Measurements from ENCODE around the gene SNX9.
A peak's percentile ranks its signal among the peaks of the same experiment; 100 is the strongest.
"Not testable (repeated sequence)": the region's sequence is repeated elsewhere in the genome, so short reads cannot be mapped to it uniquely, and the experiment has no call there.

SNX9 gene

DNA sequence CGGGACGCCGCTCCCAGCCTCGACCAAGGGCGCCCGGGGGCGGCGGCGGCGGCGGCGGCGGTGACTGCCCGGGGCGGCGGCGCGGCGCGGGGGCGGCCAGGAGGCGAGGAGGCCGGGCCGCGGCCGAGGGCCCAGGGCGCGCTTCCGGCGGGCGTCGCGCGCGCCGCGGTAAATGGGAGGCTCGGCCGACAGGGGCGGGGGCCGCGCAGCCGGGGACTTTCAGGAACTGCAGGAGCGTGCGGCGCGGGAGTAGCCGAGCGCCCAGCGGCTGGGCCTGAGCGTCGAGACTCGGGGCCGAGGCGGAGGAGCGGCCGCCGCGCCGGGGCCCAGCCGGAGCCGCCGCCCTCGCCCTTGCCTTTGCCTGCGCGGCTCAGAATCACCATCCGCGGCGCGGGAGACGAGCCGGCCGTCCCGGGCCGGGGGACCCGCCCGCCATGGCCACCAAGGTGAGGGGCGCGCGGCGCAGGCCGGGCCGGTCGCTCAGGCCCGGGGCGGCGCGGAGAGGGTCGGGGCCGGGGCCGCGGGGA is at the start of gene SNX9:
Gene SNX9 (plus strand): TSS at position 246 of the 527 bp plus-strand sequence. CDS start 189 bp downstream, at position 435.
- DNase-seq = peak; percentile 84

DNA sequence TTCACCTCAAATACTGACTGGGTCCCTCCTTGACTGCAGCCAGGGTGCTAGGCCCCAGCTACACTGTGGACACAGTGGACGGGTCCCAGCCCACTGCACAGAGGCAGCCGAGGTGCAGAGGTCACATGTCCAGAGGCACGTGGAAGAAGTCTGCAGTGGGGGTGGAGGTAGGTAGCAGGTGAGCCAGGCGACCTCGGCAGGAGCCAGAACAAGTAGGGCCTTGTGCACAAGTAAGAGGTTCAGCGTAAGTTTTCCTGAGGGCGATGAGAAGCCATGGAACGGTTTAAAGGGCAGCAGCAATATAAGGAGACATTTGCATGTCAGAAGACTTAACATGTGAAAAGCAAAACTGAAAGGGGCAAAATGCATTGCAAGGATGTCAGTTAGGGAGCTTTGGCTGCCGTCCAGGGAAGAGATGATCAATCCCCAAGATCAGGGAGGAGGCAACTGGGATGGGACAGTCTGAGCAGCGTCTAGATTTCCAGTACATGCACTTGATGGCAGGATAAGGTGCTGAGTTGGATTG is 49.7 kb upstream of the SNX9 start:
- peak; percentile 38 for DNase-seq

DNA sequence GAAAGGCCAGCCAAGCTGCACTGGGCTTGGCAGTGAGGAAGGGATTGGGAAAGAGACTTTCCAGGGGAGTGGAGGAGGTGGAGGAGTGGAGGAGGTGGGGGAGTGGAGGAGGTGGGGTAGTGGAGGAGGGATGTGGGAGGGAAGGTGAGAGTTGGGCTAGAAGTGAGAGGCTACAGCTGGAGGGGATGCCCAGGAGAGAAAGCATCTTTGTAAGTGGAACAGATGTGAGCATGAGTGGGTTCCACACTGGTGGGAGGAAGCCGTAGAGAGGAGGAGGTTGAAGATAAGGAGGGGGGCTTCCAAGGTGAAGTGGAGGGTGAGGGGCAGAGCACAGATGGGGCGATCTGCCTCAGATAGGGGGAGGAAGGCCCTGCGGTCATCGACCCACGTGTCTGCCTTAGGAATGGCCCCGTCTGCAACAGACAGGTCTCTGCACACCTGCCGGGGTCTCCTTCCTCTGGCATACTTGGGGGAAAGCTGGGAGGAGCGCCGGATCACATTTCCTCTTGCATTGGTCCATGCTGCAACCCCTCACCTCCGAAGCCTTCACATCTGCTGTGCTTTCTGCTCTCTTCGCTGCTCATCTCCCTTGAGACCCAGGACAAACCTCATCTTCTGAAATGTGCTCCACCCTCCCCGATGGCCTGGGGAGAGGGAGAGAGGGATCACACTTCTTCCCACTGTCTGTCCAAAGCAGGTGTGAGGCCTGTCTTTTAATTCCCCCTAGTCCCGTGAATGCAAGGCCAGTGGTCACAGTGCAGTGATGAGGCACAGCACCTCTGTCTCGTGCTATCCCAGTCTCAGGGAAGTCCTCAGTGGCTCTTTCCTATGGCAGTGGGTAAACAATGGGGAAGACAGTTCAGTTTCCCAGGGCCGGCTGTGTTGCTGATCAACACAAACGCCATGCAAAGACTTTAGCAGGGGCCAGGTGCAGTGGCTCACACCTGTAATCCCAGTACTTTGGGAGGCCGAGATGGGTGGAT is 48.6 kb upstream of the SNX9 start:
- no peak for DNase-seq

DNA sequence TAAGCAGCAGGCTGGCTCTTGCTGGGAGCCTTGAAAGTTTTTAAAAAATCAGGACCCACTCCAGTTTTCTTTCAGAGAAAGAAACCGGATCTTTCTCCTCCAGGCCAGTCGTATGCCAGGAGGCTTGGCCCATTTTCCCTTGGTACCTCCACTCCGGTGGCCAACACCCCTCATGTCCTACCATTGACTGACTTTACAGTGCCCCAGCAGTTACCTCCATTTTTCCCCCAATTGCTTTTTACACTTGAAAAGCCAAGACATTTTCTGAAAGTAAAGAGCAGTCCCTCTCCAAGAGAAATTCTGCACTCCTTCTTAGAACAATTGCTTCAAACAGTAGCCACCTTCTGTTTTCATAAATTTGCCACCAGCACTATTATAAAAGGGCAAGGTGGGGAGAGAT is 47.7 kb upstream of the SNX9 start:
- DNase-seq = no peak

DNA sequence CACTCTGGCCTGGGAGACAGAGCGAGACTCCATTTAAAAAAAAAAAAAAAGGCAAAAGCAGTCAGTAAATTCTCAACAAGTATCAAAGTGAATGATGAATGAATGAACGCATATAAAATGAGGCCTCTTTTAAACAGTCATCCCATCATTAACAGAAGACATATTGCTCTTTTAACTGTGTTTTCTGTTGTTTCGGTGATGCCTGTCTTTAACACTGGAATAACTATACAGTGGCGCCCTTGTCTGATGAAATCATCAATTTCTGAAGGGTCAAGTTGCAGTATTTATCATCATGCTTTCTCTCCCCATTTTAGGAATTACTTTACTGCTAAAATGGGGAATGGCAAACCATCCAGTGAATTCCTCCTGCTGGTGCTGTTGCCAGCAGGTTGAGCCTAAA is 45.7 kb upstream of the SNX9 start:
- no peak for DNase-seq

DNA sequence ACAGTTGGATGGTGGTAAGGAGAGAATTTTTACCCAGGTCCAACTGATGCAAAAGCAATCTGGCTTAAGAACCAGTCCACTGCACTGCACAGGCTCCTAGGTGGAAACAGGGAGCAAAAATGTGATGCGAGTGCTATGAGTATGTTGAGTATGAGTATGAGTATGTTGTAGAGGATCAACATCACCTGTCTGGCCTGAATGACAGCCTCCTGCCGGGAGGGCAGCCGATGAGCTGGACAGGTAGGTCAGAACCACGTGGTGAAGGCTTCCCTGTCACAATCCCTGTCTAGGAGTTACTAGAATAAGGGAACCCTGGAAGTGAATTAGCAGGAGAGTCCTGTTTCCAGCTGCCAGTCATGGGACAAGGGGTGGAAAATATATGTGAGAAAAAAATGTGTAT is 44.3 kb upstream of the SNX9 start:
- no peak for DNase-seq

DNA sequence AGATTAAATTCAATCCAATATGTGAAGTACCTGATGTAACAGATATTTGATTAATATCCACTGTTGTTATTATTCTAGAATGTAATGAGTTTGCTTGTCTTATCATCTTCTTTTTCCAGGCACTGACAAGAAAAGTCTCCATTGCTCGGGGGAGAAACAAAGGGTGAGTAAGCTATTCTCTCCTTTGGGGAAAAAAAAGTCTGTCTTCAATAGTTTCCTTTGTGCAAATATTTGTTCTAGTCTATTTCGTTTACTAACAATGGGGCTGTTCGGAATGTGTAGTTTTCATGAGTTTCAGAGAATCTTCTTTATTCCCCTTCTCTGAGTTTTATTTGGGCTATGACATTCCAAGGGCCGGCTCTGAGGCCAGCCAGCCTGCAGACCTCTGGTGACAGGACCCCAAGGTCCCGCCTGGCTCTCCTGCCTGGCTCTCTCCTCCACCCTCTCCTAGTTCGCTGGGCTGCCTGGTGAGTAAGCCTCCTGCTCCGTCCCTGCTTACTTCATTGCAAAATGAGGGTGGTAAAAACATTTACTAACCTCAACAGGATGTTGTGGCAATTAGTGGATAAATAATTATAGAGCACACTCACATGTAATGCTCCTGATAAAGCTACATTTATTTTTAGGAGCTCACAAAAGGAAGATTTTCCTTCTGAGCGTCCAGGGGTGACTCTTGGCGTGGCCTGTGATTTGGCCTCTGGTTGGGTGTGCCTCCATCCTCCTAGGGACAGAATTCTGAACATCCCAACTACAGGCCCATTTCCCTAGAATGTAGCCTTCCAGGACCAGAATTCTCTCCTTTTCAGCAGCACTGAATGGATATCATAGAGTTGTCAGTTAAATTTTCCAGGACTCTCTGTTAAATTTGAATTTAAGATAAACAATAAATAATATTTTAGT is 43.1 kb upstream of the SNX9 start:
- DNase-seq = peak; percentile 48

DNA sequence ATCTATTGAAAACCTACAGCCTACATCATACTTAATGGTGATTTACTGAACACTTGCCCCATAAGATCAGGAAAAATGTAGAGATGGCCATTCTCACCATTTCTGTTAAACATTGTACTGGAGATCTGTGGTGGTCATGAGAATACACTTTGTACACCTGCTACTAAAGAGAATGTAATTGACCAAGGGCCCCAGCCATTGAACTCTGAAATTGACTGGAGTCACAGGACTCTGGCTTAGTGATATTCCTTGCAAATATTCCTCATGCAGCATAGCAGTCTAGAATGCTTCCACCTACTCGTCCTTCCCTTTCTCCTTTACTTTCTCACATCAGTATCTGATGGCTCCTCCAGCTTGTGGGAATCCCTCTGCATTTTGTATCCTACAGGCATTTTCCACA is 37.4 kb upstream of the SNX9 start:
- no peak for DNase-seq

DNA sequence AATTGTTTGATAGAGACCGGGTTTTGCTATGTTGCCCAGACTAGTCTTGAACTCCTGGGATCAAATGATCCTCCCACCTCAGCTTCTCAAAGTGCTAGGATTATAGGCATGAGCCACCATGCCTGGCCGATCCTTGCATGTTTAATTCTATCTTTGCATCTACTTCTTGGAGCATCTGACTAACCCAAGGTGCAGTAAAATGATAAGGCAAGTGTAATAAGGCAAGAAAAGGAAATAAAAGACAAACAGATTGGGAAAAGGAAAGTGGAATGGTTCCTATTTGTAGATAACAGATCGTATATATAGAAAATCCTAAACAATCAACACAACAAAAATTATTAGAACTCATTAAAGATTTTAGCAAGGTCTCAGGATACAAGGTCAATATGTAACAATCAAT is 36.8 kb upstream of the SNX9 start:
- no peak for DNase-seq

DNA sequence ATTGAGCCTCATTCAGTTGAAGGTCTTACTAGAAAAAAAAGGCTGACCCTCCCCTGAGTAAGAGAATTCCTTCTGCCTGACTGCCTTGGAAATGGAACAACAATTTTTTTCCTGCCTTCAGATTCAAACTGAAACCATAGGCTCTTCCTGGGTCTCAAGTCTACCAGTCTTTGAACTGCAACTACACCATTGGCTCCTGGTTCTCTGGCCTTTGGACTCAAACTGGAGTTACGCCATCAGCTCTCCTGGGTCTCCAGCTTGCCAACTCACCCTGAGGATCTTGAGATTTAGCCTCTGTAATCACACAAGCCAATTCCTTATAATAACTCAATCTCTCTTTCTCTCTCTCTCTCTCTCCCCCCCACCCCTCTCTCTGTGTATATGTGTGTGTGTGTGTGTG is 36.0 kb upstream of the SNX9 start:
- DNase-seq = no peak

DNA sequence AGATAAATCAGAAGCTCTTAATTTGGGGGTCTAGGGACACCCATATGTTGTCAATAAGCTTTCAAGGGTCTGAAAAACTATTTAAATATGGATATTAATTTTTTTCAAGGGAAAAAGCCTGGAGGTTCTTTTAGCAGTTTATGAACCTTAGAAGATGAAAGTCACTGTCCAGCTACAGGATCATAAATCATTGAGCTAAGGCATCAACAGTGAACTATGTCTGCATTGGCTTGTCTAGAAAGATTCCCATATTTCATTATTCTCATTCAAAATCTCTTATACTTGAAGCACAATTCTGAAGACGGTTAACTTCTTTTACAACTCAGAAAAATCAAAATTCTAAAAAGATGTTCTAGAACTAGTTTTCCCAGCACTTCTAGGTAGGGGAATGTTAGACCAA is 34.9 kb upstream of the SNX9 start:
- DNase-seq = no peak

DNA sequence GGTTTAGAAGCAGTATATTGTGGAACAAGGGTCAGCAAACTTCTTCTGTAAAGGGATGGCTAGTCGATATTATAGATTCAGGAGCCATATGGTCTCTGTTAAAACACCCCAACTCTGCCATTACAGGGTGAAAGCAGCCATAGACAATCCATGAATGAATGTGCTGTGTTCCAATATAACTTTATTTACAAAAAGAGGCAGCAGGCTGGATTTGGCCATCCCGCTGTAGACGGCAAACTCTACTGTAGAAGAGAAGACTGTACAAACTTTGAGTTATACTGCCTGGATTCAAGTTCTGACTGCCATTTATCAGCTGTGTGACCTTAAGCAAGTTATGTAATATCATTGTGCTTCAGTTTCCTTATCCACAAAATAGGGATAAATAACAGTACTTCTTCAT is 33.7 kb upstream of the SNX9 start:
- no peak for DNase-seq

DNA sequence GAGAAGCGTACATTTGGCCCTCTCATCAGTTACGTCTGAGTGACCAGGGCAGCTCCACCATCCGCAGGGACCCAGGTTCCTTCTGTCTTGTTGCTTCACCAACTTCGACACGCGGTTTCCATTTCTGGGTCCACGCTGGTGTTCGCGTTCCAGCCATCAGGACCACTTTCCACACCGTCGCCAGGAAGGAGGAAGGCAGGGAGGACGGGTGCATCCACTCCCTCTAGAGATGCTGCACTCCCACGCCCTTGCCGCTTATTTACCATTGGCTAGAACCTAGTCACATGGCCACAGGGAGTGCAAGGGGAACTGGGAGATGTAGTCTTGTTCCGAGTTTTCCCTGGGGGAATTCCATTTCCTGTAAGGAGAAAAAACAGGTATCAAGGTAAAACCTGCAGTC is 33.2 kb upstream of the SNX9 start:
- no peak for DNase-seq

DNA sequence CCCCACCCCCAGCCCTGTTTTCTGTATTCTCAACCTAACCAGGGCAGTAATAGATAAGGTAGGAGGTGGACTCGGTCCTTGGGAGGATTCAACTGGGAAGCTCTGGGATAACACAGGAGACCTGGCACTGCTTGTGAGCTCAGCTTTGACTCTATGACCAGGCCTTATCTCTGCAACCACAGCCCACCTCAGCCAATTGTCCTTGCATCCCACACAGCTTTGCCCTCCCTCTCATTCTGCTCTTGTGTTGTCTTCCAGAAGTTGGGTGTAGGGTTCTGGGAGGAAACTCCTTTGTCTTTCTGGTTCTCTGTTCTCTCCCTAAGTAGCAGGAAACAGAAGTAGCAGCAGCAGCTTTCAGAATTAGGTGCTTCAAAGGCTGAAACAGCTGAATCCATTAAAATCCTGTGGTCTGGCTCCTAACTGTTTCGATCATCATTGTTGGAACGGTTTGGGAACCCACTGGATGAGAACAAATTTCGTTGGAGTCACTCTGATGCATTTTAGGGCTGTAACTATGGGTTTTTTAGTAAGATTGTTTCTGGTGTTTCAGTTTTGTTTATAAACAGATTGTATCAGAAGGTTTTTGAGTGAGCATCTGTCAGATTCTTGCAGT is 32.4 kb upstream of the SNX9 start:
- no peak for DNase-seq

DNA sequence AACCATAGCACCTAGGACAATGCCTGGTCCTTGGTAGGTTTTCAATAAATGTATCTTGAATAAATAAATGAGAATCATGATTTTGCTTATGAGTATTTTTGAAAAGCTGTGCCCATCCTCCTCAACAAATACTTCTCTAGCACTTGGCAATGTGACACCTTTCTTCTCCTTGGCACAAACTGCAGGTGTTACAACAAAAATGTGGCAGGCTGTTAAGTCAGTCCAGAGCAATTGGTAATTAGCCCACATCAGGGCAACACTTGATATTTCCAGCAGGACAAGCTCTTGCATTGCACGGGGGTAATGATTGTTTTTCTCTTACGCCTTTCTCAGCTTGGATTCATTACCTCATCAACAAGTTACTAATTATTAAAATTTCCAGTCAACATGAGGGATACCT is 31.6 kb upstream of the SNX9 start:
- no peak for DNase-seq

DNA sequence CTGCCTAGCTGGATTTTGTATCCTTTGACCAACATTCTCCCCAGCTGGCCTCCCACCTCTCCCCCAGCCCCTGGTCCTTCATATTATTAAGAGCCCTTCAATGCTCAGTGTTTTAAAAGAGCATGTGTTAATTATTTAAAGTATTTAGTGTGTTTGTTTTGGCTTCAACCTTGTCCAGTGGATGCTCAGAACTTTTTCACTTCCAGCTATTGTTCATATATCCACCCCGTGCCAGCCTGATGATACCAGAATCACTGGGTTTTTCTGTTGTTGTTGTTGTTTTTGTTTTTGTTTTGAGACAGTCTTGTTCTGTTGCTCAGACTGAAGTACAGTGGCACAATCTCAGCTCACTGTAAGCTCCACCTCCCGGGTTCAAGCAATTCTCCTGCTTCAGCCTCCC is 30.4 kb upstream of the SNX9 start:
- no peak for DNase-seq

DNA sequence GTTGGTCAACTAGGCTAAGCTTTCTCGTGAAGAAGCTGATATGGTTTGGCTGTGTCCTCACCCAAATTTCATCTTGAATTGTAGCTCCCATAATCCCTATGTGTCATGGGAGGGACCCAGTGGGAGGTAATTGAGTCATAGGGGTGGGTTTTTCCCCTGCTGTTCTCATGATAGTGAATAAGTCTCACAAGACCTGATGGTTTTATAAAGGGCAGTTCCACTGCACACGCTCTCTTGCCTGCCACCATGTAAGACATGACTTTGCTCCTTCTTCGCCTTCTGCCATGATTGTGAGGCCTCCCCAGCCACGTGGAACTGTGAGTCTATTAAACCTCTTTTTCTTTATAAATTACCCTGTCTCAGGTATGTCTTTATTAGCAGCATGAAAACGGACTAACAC is 29.0 kb upstream of the SNX9 start:
- DNase-seq = not testable (repeated sequence)

DNA sequence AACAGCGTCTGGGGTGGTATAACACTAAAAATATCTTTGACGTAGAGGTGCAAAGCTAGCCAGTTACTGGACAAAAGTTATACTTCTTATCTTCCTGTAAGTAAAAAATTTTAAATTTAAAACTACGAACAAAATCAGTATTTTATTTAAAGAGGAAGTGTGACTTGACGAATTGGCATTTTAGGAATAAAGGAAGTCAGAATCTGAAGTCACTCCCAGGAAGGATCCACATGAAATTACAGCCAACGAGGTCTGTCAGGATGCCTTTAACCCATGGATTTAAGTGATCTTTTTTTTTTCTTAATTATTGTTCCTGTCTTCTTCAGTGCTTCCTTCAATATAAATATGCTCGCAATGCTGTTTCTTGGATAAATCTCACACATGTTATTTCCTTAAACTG is 27.2 kb upstream of the SNX9 start:
- no peak for DNase-seq

DNA sequence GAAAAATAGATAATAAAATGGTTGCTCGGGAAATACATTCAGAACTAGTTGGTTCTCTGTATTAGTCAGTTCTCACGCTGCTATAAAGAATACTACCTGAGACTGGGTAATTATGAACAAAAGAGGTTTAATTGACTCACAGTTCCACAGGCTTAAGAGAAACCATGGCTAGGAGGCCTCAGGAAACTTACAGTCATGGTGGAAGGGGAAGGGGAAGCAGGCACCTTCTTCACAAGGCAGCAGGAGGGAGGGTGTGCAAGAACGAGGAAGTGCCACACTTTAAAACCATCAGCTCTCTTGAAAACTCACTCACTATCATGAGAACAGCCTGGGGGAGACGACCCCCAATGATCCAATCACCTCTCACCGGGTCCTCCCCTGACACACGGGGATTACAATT is 24.2 kb upstream of the SNX9 start:
- no peak for DNase-seq

DNA sequence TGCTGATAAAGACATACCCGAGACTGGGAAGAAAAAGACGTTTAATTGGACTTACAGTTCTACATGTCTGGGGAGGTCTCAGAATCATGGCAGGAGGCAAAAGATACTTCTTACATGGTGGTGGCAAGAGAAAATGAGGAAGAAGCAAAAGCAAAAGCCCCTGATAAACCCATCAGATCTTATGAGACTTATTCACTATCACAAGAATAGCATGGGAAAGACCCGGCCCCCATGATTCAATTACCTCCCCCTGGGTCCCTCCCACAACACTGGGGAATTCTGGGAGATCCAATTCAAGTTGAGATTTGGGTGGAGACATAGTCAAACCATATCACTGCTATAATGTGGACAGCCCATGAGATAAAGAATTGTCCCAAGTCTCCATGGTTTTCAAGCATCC is 23.5 kb upstream of the SNX9 start:
- DNase-seq = not testable (repeated sequence)

DNA sequence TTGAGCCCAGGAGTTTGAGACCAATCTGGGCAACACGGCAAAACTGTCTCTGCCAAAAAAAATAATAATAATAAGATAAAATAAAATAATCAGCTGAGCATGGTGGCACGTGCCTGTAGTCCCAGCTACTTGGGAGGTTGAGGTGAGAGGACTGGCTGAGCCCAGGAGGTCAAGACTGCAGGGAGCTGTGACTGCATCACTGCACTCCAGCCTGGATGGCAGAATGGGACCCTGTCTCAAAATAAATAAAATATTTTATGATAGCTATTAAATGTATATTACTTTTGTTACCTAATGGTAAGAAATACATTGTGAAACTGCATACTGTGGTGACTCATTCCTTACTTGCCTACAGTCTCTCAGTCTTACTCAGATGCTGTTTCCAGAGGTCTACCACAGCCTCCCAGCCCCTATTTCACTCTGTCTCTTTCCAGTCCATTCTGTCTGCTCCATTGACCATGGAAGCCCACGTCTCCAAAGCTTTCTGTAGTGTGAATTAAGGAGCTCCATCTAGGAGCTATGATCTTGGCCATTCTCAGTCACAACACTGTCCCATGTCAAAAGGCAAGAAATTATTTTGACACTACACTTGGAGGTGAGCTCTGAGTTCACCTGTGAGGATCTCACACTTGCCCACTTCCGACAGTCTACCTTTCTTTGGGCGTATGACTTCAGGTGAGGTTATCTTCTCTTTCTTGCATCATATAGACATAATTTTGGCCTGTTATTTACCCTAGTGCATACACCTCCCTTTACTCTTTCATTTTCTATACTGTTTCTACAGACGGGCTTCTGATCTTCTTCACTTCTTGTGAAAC is 22.4 kb upstream of the SNX9 start:
- peak; percentile 72 for DNase-seq

Measured in fibroblast of skin of right biceps (primary cell).